ENCODE data around the gene GABRR3.

GABRR3 gene

DNA sequence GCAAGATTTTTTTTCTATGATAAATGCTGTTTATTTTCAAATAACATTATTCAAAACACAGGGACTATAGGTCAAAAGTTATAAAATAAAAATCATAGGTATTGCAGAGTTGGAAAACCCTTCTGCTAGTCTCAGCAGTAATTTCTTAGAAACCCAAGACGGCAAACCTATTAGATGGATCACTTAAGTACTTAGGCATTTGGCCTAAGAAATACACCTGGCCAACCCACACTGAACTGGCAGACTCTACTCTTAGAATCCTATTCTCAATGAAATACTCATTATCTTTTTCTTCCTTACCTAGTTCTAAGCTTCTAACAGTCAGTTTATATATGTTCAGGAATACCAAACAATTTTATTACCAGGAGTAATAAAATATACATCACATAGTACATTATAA, 32.4 kb downstream of the GABRR3 start:
- no peak overlapping the region for H3K4me3 ChIP-seq (ENCODE audit: low read depth, low read length)
- TF ChIP-seq, protein P1, sequence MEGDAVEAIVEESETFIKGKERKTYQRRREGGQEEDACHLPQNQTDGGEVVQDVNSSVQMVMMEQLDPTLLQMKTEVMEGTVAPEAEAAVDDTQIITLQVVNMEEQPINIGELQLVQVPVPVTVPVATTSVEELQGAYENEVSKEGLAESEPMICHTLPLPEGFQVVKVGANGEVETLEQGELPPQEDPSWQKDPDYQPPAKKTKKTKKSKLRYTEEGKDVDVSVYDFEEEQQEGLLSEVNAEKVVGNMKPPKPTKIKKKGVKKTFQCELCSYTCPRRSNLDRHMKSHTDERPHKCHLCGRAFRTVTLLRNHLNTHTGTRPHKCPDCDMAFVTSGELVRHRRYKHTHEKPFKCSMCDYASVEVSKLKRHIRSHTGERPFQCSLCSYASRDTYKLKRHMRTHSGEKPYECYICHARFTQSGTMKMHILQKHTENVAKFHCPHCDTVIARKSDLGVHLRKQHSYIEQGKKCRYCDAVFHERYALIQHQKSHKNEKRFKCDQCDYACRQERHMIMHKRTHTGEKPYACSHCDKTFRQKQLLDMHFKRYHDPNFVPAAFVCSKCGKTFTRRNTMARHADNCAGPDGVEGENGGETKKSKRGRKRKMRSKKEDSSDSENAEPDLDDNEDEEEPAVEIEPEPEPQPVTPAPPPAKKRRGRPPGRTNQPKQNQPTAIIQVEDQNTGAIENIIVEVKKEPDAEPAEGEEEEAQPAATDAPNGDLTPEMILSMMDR (conservative IDR thresholded peaks at IDR 0.05; ENCODE audit: low read depth, low read length): no peak
- no peak for DNase-seq (ENCODE audit: low read depth)

DNA sequence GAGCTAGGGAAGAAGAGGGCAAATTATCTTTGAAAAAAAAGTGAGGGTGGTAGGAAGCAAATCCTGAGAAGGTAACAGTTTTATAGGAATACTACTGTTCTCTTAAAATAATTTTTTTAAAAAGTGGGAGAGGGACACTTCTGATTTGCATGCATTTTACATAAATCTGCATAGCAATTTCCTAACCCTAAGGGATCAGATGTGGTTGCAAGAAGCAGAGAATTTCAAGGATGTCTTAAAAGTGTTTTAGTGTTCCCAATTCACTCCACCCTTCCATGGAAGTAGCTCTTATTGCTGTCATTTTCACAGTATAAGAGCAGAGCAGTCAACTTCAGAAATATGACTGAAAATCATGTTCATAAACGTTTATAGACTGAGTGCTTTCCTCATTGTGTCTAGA, 35.1 kb downstream of the GABRR3 start:
- H3K4me3 ChIP-seq (ENCODE audit: low read depth, low read length): no peak overlapping the region
- DNase-seq (ENCODE audit: low read depth): no peak
- TF ChIP-seq, protein P1 (conservative IDR thresholded peaks at IDR 0.05; ENCODE audit: low read depth, low read length): no peak

DNA sequence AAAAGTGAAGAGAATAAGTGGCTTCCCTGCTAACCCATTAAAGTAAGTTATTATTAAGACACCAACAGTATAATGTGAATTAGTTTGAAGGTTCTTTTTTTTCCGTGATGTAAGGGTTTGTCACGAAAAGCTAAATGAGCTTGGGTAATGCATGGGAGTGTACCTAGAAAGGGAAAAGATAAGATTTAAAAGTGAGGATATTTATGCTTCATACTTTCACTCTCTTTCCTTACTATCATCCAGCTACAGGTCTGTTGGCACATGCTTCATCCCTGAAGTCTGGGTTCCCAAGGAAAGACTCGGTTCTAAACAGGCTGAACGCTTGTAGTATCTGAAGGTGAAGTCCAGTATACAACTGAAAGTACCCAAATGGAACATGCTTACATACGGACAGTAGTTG, 36.0 kb downstream of the GABRR3 start:
- no peak overlapping the region for H3K4me3 ChIP-seq (ENCODE audit: low read depth, low read length)
- no peak for DNase-seq (ENCODE audit: low read depth)
- TF ChIP-seq, protein P1 (conservative IDR thresholded peaks at IDR 0.05; ENCODE audit: low read depth, low read length): no peak

DNA sequence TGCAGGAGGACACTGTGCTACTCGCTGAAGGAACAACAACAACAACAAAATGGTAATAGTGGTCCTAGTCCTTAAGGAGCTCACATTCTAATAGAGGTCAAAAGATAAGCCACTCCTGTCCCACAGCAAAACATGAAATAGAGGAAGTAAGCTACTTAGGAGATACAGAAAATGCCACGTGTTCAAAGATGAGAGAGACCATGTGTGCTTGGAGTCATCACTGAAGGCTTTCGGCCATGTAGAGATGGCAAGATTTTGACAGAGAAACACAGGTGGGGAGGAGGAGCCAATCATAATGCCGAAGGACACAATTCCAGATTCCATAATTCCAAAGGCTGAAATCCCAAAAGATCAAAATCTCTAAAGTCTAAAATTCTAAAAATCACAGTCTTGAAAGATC, 38.1 kb downstream of the GABRR3 start:
- DNase-seq (ENCODE audit: low read depth): no peak
- TF ChIP-seq, protein P1 (conservative IDR thresholded peaks at IDR 0.05; ENCODE audit: low read depth, low read length): no peak
- no peak overlapping the region for H3K4me3 ChIP-seq (ENCODE audit: low read depth, low read length)

DNA sequence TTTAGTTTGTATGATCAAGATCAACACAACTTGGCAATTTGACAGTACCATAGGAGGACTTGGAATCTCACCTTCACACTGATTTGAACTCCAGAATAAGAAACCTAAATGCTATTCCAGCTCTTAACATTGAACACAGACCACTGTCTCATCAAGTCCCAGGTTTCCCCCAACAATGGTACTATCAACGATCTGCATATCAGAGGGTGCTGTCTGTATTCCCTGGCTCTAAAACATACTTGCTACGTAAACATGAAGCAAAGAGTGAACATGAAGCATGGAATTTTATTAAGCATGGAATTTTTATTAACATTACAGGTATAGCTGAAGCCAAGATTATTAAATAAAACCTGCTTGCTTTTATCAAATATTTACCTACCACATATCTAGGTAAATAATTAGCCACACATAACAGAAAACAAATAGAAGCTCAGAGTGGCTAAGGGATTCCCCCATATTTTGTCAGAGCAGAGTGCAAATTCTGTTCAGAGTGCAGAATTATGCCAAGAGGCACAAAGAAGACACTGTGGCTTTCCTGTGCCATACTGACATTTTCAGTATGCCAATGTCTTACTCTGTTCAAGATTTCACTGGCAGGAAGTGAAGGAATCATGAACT, 40.7 kb downstream of the GABRR3 start:
- no peak for DNase-seq (ENCODE audit: low read depth)
- TF ChIP-seq, protein P1 (conservative IDR thresholded peaks at IDR 0.05; ENCODE audit: low read depth, low read length): no peak
- no peak overlapping the region for H3K4me3 ChIP-seq (ENCODE audit: low read depth, low read length)

DNA sequence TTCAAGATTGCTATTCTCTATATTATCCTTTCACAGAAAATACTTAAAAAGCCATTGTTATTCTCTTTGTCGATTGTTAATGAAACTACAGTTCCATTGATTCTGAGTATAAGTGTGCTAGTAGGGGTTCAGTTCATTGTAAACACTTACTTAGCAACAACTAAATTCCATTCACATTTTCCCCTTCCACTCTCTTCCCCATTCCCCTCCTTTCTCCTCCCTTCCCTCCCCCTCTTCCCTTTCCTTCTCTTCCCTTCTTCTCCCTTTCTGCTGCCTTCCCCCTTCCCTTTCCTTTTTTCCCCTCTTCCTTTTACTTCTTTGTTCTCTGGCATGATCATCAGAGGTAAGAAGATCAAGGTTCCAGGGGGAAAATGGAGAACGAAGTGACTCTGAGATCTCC, 41.6 kb downstream of the GABRR3 start:
- no peak for DNase-seq (ENCODE audit: low read depth)
- H3K4me3 ChIP-seq (ENCODE audit: low read depth, low read length): no peak overlapping the region
- TF ChIP-seq, protein P1 (conservative IDR thresholded peaks at IDR 0.05; ENCODE audit: low read depth, low read length): no peak

DNA sequence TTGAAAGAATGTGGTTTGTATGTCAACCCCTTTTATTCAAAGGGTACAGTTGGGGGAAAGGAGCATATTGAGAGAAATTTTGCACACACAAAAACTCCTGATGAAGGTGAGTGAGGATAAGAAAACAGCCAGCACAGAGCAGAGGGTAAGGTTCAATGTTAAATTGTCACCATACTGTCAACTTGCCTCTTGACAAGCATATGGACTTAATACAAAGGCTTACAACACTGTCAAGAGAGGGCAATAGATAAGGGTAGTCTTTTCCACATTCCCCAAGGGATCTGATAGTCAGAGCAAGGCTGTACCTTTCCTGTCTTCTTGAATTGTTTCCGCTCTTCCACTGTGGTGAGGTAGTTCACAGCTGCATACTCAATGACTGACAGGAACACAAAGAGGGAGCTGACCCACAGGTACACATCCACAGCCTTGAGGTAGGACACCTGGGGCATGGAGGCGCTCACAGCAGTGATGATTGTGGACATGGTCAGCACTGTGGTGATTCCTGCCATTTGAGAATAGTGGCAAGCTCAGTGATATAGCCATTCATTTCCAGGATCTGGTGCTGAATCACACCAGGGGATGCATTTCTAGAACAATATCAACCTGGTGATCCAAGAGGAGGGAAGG, 42.5 kb downstream of the GABRR3 start:
- DNase-seq (ENCODE audit: low read depth): no peak
- H3K4me3 ChIP-seq (ENCODE audit: low read depth, low read length): no peak overlapping the region
- TF ChIP-seq, protein P1 (conservative IDR thresholded peaks at IDR 0.05; ENCODE audit: low read depth, low read length): no peak

Data from choroid plexus epithelial cell (primary cell).